LNCaP clone FGC (cell line): ENCODE measurements around the gene KCNG2.

ENCODE experiments used
- DNase-seq: peaks from one replicate; pipeline ENCODE4 v3.0.0-alpha.2; 2011; ENCODE audit warnings: low read depth
- H3K4me3 ChIP-seq: 2 replicates; pipeline ENCODE4 v1.5.1; 2011; ENCODE audit warnings: mild to moderate bottlenecking, low read depth, low read length, control low read depth
- CTCF ChIP-seq: IDR thresholded peaks from 2 replicates; pipeline ENCODE4 v1.5.1; 2012; ENCODE audit warnings: mild to moderate bottlenecking; ENCODE audit not compliant: control insufficient read depth, insufficient read depth; ENCODE audit errors: extremely low read depth

KCNG2 gene

GRCh38 chr18:79853303-79853992, 55.7 kb downstream of the KCNG2 start:
- no peak for DNase-seq
- H3K4me3 ChIP-seq, result no peak overlapping the region
- no peak for TF ChIP-seq CTCF

GRCh38 chr18:79853993-79854364, 56.2 kb downstream of the KCNG2 start:
- no peak for TF ChIP-seq CTCF
- H3K4me3 ChIP-seq, result no peak overlapping the region
- DNase-seq, result no peak

- no peak overlapping the region for H3K4me3 ChIP-seq
- no peak for TF ChIP-seq CTCF
- no peak for DNase-seq
These were observed 57.6 kb downstream of the KCNG2 start for GRCh38 chr18:79855147-79855933.

- no peak for TF ChIP-seq CTCF
- H3K4me3 ChIP-seq, result no peak overlapping the region
- no peak for DNase-seq
These were observed 58.6 kb downstream of the KCNG2 start for GRCh38 chr18:79856119-79857007.

- TF ChIP-seq CTCF, result no peak
- DNase-seq, result no peak
- H3K4me3 ChIP-seq, result no peak overlapping the region
These were observed 59.4 kb downstream of the KCNG2 start for GRCh38 chr18:79857082-79857671.

GRCh38 chr18:79859314-79859713, 61.6 kb downstream of the KCNG2 start:
- DNase-seq, result no peak
- no peak for TF ChIP-seq CTCF
- H3K4me3 ChIP-seq, result no peak overlapping the region
